OCI-LY3 (cell line): ENCODE results near the gene KYNU.
"Not testable (repeated sequence)": the region's sequence is repeated elsewhere in the genome, so short reads cannot be mapped to it uniquely, and the experiment has no call there.

Source experiments
- EZH2phosphoT487 ChIP-seq: fragments of 200-600 bp; shearing (Covaris generic); IDR thresholded peaks from 2 replicates; pipeline ENCODE4 v1.6.1; 2018; ENCODE audit warnings: antibody characterized with exemption, mixed run types, low read depth
- TF ChIP-seq, protein P1 (sequence below): fragments of 200-600, 300-600 bp; sonication (generic); IDR thresholded peaks from 2 replicates; pipeline ENCODE4 v1.5.1; 2014; ENCODE audit warnings: antibody characterized with exemption, low read length, low read depth

- TF ChIP-seq, protein P1, sequence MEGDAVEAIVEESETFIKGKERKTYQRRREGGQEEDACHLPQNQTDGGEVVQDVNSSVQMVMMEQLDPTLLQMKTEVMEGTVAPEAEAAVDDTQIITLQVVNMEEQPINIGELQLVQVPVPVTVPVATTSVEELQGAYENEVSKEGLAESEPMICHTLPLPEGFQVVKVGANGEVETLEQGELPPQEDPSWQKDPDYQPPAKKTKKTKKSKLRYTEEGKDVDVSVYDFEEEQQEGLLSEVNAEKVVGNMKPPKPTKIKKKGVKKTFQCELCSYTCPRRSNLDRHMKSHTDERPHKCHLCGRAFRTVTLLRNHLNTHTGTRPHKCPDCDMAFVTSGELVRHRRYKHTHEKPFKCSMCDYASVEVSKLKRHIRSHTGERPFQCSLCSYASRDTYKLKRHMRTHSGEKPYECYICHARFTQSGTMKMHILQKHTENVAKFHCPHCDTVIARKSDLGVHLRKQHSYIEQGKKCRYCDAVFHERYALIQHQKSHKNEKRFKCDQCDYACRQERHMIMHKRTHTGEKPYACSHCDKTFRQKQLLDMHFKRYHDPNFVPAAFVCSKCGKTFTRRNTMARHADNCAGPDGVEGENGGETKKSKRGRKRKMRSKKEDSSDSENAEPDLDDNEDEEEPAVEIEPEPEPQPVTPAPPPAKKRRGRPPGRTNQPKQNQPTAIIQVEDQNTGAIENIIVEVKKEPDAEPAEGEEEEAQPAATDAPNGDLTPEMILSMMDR, result not testable (repeated sequence)
- not testable (repeated sequence) for TF ChIP-seq EZH2phosphoT487
Measured at GRCh38 chr2:142950323-142950722, 72.9 kb downstream of the KYNU start.
